GM10847 (cell line): ENCODE measurements around the gene ABCA9.

Experiments used
- POLR2A ChIP-seq: IDR thresholded peaks from 2 replicates; pipeline ENCODE4 v1.6.1; 2011; ENCODE audit not compliant: insufficient read length; ENCODE audit errors: extremely low read depth

Gene ABCA9

GRCh38 chr17:69046121-69046807 is 14.5 kb downstream of the ABCA9 start:
- no peak for TF ChIP-seq POLR2A

- no peak for TF ChIP-seq POLR2A
Measured at GRCh38 chr17:69045646-69046045, 15.1 kb downstream of the ABCA9 start.

- TF ChIP-seq POLR2A = no peak
Measured at GRCh38 chr17:69044371-69044770, 16.4 kb downstream of the ABCA9 start.

GRCh38 chr17:69043098-69043734 is 17.5 kb downstream of the ABCA9 start:
- no peak for TF ChIP-seq POLR2A

GRCh38 chr17:69042308-69042707 is 18.4 kb downstream of the ABCA9 start:
- TF ChIP-seq POLR2A = no peak

- no peak for TF ChIP-seq POLR2A
Measured at GRCh38 chr17:69031839-69032238, 28.9 kb downstream of the ABCA9 start.

GRCh38 chr17:69030169-69030568 is 30.6 kb downstream of the ABCA9 start:
- no peak for TF ChIP-seq POLR2A

- TF ChIP-seq POLR2A = no peak
Measured at GRCh38 chr17:69018687-69019086, 42.0 kb downstream of the ABCA9 start.

GRCh38 chr17:69018022-69018615 is 42.6 kb downstream of the ABCA9 start:
- no peak for TF ChIP-seq POLR2A

- no peak for TF ChIP-seq POLR2A
Measured at GRCh38 chr17:69015631-69016030, 45.1 kb downstream of the ABCA9 start.

- no peak for TF ChIP-seq POLR2A
Measured at GRCh38 chr17:69012895-69013805, 47.6 kb downstream of the ABCA9 start.

- no peak for TF ChIP-seq POLR2A
Measured at GRCh38 chr17:69009930-69010329, 50.8 kb downstream of the ABCA9 start.

- no peak for TF ChIP-seq POLR2A
Measured at GRCh38 chr17:68993112-68993511, 67.6 kb downstream of the ABCA9 start.

- no peak for TF ChIP-seq POLR2A
Measured at GRCh38 chr17:68987966-68988365, 72.8 kb downstream of the ABCA9 start.

GRCh38 chr17:68981288-68981687 is 79.4 kb downstream of the ABCA9 start:
- TF ChIP-seq POLR2A = no peak
